ENCODE results near the gene WBP1.
A peak's percentile ranks its signal among the peaks of the same experiment; 100 is the strongest.

- TF ChIP-seq CTCF (IDR thresholded peaks at IDR 0.05) (peak; percentile 47; the same call in 2 of the 3 replicates), RCOR1 (IDR thresholded peaks at IDR 0.05; ENCODE audit: low read depth, low read length) (no peak), SMC3 (IDR thresholded peaks at IDR 0.05) (peak; percentile 47; the same call in 2 of the 3 replicates), EP300 (IDR thresholded peaks at IDR 0.05) (no peak), NR3C1 (IDR thresholded peaks at IDR 0.05) (no peak), POLR2A (IDR thresholded peaks at IDR 0.05; ENCODE audit: low read length) (peak; percentile 77), CHD4 (IDR thresholded peaks at IDR 0.05; ENCODE audit: borderline replicate concordance) (no peak), REST (IDR thresholded peaks at IDR 0.05) (no peak), USF2 (IDR thresholded peaks at IDR 0.05) (peak; percentile 77)
Measured at GRCh38 chr2:74507145-74507925, 49.1 kb downstream of the WBP1 start, which contains the start of gene PCGF1.
